TTC549 (cell line): ENCODE measurements around the gene COG4.
"Not testable (repeated sequence)": the region's sequence is repeated elsewhere in the genome, so short reads cannot be mapped to it uniquely, and the experiment has no call there.

Experiments
- FAIRE-seq: peaks from 2 replicates; lab custom pipeline; 2012; peaks lifted over from hg19 to GRCh38; lab: Jason Lieb, UNC

COG4 gene

DNA sequence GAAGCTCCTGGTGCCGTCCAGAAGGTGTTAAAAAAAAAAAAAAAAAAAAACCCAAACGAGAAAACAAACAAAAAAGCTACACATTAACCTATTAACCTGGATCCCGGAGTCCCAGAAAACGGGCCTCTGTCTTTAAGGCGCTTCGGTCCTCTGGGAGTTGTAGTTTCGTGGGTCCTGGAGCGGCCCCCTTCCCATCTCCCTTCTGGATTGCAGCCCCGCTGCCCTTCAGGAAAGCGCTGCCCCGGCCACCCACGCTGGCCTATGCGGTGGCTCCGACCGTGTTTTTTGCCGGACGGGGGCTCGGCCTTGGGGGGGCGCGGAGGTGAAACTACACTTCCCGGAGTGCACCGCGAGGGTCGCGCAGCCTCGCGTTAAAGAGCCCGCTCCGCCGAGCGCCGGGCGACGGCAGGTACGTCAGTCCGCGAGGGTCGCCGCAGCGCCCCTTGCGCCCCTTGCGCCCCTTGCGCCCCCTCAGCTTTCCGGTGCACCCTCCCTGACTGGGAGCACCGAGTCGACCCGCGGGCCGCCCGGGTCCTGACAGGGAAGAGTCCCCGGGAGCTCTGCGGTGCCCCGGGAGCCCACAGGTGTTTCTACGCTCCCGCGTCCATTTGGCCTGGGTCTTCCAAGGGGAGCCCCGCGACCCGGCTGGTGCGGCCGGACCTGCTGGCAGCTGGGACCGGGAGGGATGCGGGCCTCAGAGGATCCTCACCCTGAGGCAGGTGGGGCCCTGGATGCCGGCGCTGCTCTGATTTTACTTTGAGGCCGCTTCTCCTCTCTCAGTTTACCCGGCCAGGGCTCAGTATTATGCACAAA lies 68.9 kb downstream of the COG4 start, which contains the start of gene FCSK:
Gene FCSK, plus strand, starts transcription at position 374 of the 813 bp plus-strand sequence. CDS start 8,596 bp downstream, outside the sequence.
- no peak for FAIRE-seq

- no peak for FAIRE-seq
Observed at GRCh38 chr16:70453892-70454221, 69.5 kb downstream of the COG4 start.

GRCh38 chr16:70453117-70453891 lies 70.0 kb downstream of the COG4 start:
- no peak for FAIRE-seq

- not testable (repeated sequence) for FAIRE-seq
Observed at GRCh38 chr16:70451004-70451340, 72.4 kb downstream of the COG4 start.

- not testable (repeated sequence) for FAIRE-seq
Observed at GRCh38 chr16:70450142-70451003, 73.0 kb downstream of the COG4 start.

GRCh38 chr16:70448075-70448474 lies 75.3 kb downstream of the COG4 start:
- FAIRE-seq = no peak

DNA sequence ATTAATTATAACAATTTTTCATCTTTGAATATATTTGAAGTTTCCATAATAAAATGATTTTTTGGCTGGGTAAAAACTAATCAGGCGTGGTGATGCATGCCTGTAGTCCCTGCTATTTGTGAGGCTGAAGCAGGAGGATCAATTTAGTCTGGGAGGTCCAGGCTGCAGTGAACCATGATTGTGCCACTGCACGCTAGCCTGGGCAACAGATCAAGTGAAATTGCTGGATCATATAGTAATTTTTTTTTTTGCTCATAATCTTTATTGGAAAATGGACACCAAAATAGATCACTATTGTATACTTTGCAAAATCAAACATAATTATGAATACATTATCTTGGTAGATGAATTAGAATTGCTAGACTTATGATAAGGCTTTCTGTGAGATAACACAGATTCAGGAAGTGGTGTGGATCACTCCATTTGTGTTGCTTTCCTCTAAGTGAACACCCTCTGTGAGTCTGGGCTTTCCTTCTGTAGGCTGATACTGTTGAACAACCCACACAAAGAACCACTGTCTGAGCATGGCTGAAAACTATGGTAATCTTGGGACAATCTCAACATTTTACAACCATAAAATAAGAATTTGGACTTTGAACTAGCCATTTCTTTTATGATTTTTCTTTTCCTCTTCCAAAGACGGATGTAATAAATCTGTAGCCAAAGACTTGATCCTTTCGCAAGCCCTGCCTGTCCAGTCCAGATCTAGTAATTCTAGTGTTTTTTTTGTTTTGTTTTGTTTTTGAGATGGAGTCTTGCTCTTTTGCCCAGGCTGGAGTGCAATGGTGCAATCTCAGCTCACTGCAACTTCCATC lies 78.9 kb downstream of the COG4 start:
- no peak for FAIRE-seq

DNA sequence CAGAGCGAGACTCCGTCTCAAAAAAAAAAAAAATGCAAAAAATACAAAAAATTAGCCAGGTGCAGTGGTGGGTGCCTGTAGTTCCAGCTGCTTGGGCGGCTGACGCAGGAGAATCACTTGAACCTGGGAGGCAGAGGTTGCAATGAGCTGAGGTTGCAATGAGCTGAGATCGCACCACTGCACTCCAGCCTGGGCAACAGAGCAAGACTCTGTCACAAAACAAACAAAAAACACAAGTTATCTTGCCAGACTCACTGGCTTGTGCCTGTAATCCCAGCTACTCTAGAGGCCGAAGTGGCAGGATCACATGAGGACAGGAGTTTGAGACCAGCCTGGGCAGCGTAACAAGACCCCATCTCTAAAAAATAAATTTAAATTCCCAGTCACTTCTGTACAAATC lies 81.0 kb downstream of the COG4 start:
- FAIRE-seq = no peak

- FAIRE-seq = no peak
Observed at GRCh38 chr16:70441406-70441990, 81.9 kb downstream of the COG4 start.

DNA sequence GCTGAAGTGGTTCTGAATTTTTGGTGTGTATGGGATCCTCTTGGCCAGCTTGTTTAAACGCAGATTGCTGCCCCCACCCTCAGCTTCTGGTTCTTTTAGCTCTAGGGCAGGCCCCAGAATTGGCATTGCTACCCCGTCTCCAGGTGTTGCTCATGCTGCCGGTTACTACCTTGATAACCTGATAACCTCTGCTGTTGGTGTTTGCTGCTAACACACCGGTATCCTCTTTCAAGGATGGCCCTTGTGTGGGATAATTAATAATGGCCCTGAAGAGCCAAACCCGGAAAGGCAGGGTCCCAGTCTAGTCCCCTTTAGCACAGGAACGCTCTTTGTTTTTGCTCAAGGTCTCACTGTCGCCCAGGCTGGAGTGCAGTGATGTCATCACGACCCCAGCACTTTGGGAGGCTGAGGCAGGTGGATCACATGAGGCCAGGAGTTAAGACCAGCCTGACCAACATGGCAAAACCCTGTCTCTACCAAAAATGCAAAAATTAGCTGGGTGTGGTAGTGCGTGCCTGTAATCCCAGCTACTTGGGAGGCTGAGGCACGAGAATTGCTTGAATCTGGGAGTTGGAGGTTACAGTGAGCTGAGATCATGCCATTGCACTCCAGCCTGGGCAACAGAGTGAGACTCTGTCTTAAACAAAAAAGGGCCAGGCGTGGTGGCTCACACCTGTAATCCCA lies 83.2 kb downstream of the COG4 start:
- FAIRE-seq = no peak

GRCh38 chr16:70438969-70439862 lies 84.1 kb downstream of the COG4 start, which contains the start of gene ST3GAL2:
Gene ST3GAL2, minus strand, starts transcription at chr16:70439100. Its CDS starts 40,570 bp downstream, at chr16:70398530.
- FAIRE-seq = no peak

DNA sequence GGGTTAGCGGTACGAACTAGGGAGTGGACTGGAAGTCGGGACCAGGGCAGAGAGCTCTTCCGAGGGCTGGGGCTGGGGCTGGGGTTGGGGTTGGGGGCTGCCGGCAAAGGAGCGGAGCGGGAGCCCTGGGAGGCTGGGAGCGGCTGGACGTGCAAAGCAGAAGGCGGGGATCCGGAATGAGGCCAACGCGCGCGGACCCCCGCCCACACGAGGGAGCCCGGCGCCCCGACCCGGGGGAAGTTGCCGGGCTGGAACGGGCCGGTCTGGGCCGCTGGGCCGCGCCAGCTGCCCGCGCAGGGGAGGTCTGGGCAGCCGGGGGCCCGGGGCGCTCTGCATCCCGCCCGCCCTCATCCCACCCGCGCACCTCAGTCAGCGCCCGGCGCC lies 84.8 kb downstream of the COG4 start:
- no peak for FAIRE-seq

DNA sequence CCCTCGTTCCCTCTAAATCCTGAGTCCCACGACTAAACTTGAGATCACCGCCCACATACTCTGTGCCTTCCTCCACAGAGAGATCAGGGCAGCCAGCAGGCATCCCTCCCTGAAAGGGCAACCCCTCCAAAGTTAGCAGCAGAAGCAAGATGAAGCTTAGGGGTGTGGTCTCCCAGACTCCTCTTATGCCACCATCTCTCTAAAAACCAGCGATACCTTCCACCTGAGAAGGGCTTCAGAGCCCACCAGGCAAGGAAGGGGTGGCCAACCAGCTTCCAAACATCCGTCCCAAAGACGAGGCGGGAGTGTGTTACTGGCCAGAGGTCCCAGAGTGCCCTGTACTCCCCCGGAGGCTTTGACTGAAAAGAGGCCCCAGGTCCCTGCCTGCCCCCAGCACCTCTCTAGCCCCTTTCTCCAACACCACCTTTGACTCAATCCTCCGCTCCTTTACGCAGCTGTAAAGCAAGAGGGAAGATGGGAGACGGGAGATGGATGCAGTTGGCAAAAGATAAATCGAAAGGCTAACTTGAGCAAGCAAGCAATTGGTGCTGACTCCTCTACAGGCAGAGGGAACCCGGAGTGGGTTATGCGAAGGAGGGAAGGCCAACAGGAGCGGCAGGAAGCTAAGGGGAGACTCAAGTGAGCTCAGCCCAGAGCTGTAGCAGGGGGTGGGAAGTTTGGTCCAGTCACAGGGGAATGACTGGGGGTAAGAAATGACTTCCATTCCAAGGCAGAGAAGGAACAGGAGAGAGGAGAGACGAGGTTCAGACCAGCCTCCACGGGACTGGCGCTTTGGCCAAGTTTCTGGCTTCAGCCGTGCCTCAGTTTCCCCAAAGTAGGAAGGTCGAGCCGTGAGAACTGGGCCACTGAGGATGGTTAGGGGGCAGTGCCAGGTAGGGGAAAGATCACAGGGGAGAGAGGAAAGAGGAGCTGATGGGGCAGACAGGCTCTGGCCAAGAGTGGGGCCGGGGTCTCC lies 85.5 kb downstream of the COG4 start:
- FAIRE-seq = no peak

- FAIRE-seq = no peak
Observed at GRCh38 chr16:70437017-70437581, 86.3 kb downstream of the COG4 start.

GRCh38 chr16:70434484-70435260 lies 88.7 kb downstream of the COG4 start:
- no peak for FAIRE-seq

DNA sequence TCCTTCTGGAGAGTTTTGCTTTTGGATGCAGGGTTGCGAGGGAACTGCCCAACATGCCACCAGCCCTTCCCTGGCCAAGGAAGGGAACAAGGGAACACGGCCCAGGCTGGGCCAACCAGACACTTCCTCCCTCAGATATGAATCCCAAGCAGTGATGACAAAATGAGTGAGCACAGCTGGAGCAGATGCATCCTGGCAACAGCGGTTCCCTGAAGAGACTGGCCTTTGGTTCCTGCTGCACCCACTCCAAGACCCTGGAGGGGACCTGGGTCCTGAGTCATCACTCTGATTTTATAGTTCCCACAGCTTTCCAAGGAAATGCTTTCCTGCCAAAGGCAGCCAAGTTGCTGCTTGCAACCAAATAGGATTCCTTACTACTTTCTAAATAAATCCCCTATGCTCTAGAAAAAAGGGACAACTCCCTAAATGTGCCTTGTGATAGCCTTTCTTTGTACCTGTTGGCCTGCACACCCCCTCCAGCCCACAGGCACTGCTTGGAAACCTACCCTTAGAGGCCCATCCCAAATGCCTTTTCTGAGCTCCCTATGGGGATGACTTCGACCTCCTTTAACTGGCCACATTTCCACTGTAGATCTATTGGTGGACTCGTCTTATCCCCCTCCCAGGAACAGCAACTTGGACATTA lies 89.8 kb downstream of the COG4 start:
- no peak for FAIRE-seq
